ENCODE data around the gene CBARP.

Gene CBARP, protein sequence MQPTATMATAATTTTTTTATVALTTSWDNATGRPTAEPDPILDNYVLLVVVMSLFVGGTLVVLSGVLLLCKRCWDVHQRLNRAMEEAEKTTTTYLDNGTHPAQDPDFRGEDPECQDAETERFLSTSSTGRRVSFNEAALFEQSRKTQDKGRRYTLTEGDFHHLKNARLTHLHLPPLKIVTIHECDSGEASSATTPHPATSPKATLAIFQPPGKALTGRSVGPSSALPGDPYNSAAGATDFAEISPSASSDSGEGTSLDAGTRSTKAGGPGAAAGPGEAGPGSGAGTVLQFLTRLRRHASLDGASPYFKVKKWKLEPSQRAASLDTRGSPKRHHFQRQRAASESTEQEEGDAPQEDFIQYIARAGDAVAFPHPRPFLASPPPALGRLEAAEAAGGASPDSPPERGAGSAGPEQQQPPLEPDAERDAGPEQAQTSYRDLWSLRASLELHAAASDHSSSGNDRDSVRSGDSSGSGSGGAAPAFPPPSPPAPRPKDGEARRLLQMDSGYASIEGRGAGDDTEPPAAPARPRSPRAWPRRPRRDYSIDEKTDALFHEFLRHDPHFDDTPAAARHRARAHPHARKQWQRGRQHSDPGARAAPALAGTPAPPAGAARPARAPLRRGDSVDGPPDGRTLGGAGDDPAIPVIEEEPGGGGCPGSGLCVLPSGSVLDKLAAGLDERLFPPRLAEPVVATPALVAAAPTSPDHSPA

DNA sequence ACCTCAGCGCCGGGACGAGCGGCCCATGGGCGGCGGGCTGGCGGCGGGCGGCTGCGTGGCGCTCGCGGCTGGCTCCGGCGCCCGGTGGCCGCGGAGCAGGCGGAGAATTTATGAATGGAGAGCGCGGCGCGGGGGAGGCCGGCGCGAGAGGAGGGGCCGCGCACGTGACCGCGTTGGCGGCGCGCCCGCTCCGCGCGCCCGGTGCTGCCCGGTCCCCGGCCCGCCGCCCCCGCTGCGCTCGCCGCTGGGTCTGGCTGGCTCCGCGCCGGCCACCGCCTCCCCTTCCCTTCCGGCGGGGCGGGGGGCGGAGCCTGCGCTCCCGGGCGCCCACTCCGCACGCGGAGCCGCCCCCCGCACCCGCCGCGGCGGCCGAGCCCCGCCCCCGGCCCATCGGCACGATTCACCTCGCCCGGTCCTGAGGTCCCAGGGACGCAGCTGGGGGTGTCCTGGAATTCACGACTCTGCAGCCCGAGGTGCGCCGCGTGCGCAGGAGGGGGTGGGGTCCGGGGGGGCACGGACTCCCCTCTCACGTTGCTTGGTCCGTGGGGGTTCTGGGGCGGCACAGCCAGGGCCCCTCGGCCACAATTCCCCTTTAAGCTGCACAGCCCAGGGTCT lies at the start of gene CBARP:
Gene CBARP, minus strand, starts transcription at position 252 of the 615 bp plus-strand sequence. CDS start 1,905 bp downstream, outside the sequence.
- peak in 34 of 51 donors; percentile 14 to 83 (median 48) for DNase-seq

- DNase-seq: no peak
Measured at GRCh38 chr19:1286487-1287353, 48.9 kb upstream of the CBARP start.

- DNase-seq: peak in 1 of 51 donors; percentile 29
Measured at GRCh38 chr19:1285737-1286360, 48.0 kb upstream of the CBARP start, which contains the start of gene EFNA2. Gene EFNA2 (plus strand): TSS chr19:1285873. CDS start chr19:1286169, 296 bp downstream.

- DNase-seq: no peak
Measured at GRCh38 chr19:1284979-1285736, 47.4 kb upstream of the CBARP start.

- DNase-seq: no peak
Measured at GRCh38 chr19:1284293-1284978, 46.6 kb upstream of the CBARP start.

DNA sequence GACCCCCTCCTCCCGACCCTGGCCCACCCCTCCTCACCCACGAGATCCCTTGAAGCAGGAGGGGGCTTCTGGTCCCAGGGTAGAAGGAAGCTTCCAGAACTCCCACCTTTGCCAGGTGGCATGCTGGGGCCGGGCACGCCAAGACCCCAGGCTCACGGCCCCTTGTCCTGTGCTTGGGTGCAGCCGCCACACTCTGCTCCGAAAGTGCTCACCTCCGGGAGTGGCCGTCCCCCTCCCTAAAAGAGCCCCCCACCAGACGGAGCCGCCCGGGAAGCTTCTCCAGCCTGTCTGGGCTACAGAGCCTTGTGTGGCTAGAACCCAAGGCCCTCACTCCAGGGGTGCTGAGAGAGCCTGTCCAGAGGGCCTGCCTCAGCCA lies 46.1 kb upstream of the CBARP start:
- DNase-seq: no peak

GRCh38 chr19:1283207-1283916 lies 45.6 kb upstream of the CBARP start:
- DNase-seq: no peak

GRCh38 chr19:1282588-1283206 lies 44.9 kb upstream of the CBARP start:
- DNase-seq: no peak

GRCh38 chr19:1281569-1282287 lies 43.9 kb upstream of the CBARP start:
- DNase-seq: no peak

- no peak for DNase-seq
Measured at GRCh38 chr19:1280636-1281568, 43.1 kb upstream of the CBARP start.

DNA sequence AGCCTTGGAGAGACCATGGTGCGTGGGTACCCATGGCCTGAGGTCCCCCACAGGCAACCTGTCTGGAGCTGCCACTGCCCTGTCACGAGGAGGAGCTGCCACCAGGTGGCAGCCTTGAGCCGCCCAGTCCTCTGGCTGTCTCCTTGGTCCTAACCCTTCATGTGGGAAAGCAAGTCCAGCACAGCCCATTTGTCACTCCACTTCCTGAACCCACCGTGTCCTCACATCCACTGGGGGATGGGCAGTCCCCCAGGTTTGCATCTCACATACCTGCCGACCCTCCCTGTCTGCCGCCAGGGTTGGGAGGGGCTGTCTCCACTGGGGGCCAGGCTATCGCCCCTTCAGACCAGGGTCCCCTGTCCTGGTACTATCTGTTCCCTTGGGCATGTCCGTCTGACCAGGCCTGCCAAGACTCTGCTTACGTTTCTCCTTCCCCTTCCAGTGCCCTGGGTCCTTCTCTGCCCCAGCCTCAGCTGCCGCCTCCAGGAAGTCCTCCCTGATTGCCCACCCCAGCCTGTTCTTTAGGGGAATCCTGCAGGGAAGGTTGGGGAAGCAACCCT lies 42.1 kb upstream of the CBARP start:
- DNase-seq: peak in 48 of 51 donors; percentile 27 to 89 (median 70)

GRCh38 chr19:1278713-1279660 lies 41.2 kb upstream of the CBARP start:
- no peak for DNase-seq

DNA sequence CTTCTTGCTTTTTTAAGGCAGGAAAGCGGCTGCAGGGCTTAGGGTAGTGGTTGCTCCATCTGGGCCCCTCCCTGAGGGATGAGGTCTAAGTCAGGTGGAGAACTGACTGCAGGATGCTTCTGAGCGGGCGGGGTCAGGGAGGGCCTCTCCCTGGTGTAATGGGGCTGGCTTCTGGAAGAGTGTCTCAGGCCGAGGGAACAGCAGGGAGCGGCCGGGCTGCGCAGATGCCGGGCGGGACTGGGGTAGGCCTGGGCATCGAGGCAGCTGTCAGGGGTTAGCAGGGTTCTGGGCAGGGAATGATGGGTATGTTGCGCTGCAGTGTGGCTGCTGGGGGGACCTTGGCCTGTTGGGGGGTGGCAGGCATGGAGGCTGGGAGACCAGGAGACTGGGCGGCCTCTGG lies 40.3 kb upstream of the CBARP start:
- no peak for DNase-seq

DNA sequence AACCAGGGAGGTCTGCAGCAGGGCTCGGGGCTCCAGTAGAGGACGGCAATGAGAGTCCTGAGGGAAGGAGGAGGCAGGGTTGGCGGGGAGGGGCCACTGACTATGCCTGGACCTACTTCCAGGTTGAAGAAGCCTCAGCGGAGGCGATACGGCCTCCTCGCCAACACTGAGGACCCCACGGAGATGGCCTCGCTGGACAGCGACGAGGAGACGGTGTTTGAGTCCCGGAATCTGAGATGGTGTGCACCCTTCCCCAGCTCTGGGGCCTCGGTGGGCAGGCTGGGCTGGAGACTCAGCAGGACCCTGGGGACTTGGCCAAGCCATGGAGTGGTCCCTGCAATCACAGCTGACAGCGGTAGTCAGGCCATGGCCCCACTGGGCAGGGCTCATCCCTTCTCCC lies 39.3 kb upstream of the CBARP start:
- no peak for DNase-seq

GRCh38 chr19:1276628-1277022 lies 38.8 kb upstream of the CBARP start:
- DNase-seq: no peak
